Activated gamma-delta T cell treated with anti-CD3 and anti-CD28 coated beads, Interleukin-2, amount 50 U/mL, for 16 hours (primary cell): ENCODE data around the gene DNAAF2.
A peak's percentile ranks its signal among the peaks of the same experiment; 100 is the strongest.
"Not testable (repeated sequence)": the region's sequence is repeated elsewhere in the genome, so short reads cannot be mapped to it uniquely, and the experiment has no call there.

Source experiments
- DNase-seq: peaks from one replicate; pipeline ENCODE4 v3.0.0-alpha.2; 2020; ENCODE audit warnings: low read depth

The DNAAF2 gene

GRCh38 chr14:49634547-49635334 lies at the start of gene DNAAF2:
TSS of gene DNAAF2 (minus strand) at chr14:49635244. CDS start at chr14:49635149, 95 bp downstream.
- DNase-seq = peak; percentile 47

GRCh38 chr14:49679271-49679670 lies 44.2 kb upstream of the DNAAF2 start:
- no peak for DNase-seq

GRCh38 chr14:49677643-49678042 lies 42.6 kb upstream of the DNAAF2 start:
- DNase-seq = no peak

GRCh38 chr14:49673586-49673985 lies 38.5 kb upstream of the DNAAF2 start:
- DNase-seq = no peak

GRCh38 chr14:49670475-49670874 lies 35.4 kb upstream of the DNAAF2 start:
- DNase-seq = no peak

GRCh38 chr14:49659526-49660455 lies 24.7 kb upstream of the DNAAF2 start:
- no peak for DNase-seq

GRCh38 chr14:49657500-49657899 lies 22.5 kb upstream of the DNAAF2 start:
- not testable (repeated sequence) for DNase-seq

- no peak for DNase-seq
Measured at GRCh38 chr14:49654511-49654910, 19.5 kb upstream of the DNAAF2 start.

GRCh38 chr14:49653508-49653907 lies 18.5 kb upstream of the DNAAF2 start:
- DNase-seq = no peak

- DNase-seq = no peak
Measured at GRCh38 chr14:49642163-49642562, 7.1 kb upstream of the DNAAF2 start.

- no peak for DNase-seq
Measured at GRCh38 chr14:49641697-49642129, 6.7 kb upstream of the DNAAF2 start.

GRCh38 chr14:49640540-49641417 lies 5.7 kb upstream of the DNAAF2 start:
- DNase-seq = no peak

GRCh38 chr14:49637534-49638078 lies 2.6 kb upstream of the DNAAF2 start:
- DNase-seq = no peak

- DNase-seq = no peak
Measured at GRCh38 chr14:49636866-49637265, 1.8 kb upstream of the DNAAF2 start.

- peak; percentile 89 for DNase-seq
Measured at GRCh38 chr14:49633640-49634546, 1.2 kb downstream of the DNAAF2 start.

- no peak for DNase-seq
Measured at GRCh38 chr14:49623941-49624839, 10.9 kb downstream of the DNAAF2 start.

- DNase-seq = no peak
Measured at GRCh38 chr14:49623387-49623786, 11.7 kb downstream of the DNAAF2 start.

- no peak for DNase-seq
Measured at GRCh38 chr14:49622022-49622607, 12.9 kb downstream of the DNAAF2 start.
